ENCODE results near the gene LPP. TPM values are rescaled to one million over a fixed set of nuclear protein-coding genes. Genes with fewer than 3 reads are reported as not detected.

LPP gene
- total and polyA plus RNA-seq, 8 donors = 4.9 to 84.4 (median 45.9) TPM

DNA sequence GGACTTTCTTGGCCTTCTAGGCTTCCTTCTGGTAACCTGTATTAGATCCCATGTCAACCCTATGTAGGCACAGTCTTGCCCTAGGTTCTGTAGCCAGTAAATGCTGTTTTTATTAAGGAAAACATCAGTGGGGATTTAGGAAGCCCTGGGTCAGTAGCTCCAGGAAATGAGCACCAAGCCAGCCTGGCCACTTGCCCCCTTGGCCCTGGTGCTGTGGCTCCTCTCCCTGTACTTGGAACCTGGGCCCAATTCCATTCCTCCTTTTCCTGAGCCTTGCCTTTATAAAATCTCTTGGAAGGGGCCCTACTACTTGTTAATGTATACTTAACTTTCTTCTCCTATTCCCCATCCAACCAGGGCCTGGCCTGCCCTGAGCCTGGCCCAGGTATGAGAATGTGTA, 774.0 kb downstream of the LPP start:
- Histone ChIP-seq H3K9me3 (no peaks in the 10 kb centered on the region), H3K27ac (no peak overlapping the region), H3K4me1 (no peaks in the 10 kb centered on the region), H3K4me3 (no peak overlapping the region), H3K36me3 (no peaks in the 10 kb centered on the region), H3K27me3 (no peaks in the 10 kb centered on the region)
- DNase-seq (no peak), FAIRE-seq (no peak), ATAC-seq (no peak)
- intact Hi-C loops (cut with DNase I) = no loop called here
- TF ChIP-seq, protein P1, sequence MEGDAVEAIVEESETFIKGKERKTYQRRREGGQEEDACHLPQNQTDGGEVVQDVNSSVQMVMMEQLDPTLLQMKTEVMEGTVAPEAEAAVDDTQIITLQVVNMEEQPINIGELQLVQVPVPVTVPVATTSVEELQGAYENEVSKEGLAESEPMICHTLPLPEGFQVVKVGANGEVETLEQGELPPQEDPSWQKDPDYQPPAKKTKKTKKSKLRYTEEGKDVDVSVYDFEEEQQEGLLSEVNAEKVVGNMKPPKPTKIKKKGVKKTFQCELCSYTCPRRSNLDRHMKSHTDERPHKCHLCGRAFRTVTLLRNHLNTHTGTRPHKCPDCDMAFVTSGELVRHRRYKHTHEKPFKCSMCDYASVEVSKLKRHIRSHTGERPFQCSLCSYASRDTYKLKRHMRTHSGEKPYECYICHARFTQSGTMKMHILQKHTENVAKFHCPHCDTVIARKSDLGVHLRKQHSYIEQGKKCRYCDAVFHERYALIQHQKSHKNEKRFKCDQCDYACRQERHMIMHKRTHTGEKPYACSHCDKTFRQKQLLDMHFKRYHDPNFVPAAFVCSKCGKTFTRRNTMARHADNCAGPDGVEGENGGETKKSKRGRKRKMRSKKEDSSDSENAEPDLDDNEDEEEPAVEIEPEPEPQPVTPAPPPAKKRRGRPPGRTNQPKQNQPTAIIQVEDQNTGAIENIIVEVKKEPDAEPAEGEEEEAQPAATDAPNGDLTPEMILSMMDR (IDR thresholded peaks at IDR 0.05) = no peak

DNA sequence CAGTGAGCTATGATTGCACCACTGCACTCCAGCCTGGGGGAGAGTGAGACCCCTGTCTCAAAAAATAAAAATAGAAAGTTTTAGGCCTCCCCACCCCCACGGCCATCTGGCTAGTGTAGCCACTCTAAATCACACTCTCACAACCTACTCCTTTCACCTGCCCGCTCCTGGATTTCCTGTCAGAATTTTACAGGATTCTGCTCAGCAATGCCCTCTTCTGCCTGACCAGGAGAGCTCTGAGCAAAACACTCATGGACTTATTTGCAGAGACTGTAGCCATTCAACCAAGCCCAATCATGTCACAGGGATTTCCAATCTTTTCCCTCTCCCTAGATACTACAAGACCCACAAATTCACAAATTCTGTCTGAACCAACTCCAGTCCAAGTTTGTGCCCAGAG, 775.2 kb downstream of the LPP start:
- DNase-seq (peak in 3 of 6 donors; percentile 25 to 51 (median 35)), FAIRE-seq (no peak), ATAC-seq (peak; percentile 77 to 96 (median 90))
- intact Hi-C loops (cut with DNase I) = no loop called here
- Histone ChIP-seq H3K9me3 (no peaks in the 10 kb centered on the region), H3K4me1 (no peaks in the 10 kb centered on the region), H3K4me3 (no peak overlapping the region), H3K27ac (no peak overlapping the region), H3K36me3 (no peaks in the 10 kb centered on the region), H3K27me3 (no peaks in the 10 kb centered on the region)
- 17 to 26% methylated on average over 2 of the region's 2 CpGs for WGBS, 2 donors
- TF ChIP-seq, protein P1 (IDR thresholded peaks at IDR 0.05) = peak in 1 of 4 donors; percentile 19

DNA sequence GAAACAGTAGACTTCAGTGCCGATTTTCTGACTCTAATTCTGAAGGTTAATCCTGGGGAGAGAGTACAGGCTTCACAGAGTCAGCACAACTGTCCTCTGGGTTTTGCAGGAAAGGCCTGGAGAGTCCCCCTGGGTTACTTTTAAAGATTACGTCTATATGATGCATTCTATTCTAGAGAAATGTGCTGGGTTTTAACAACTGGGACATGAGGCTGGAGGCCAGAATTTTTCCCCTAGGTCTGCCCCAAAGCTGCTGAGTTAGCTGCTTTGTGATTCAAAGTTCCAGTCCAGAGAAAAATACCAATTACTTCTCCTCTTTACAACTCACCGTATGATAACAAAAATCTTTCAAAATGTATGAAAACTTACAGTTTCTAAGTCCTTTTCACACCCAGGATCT, 777.1 kb downstream of the LPP start:
- no peak overlapping the region for H3K27ac ChIP-seq
- no peak for FAIRE-seq
- WGBS, 2 donors = 55 to 60% methylated on average over 3 of the region's 3 CpGs
- DNase-seq = no peak
- TF ChIP-seq, protein P1 (IDR thresholded peaks at IDR 0.05) = no peak
- H3K36me3 ChIP-seq = no peaks in the 10 kb centered on the region
- H3K4me3 ChIP-seq = no peak overlapping the region
- no peaks in the 10 kb centered on the region for H3K9me3 ChIP-seq
- ATAC-seq = no peak
- no peaks in the 10 kb centered on the region for H3K27me3 ChIP-seq
- no peaks in the 10 kb centered on the region for H3K4me1 ChIP-seq
- intact Hi-C loops (cut with DNase I) = no loop called here

DNA sequence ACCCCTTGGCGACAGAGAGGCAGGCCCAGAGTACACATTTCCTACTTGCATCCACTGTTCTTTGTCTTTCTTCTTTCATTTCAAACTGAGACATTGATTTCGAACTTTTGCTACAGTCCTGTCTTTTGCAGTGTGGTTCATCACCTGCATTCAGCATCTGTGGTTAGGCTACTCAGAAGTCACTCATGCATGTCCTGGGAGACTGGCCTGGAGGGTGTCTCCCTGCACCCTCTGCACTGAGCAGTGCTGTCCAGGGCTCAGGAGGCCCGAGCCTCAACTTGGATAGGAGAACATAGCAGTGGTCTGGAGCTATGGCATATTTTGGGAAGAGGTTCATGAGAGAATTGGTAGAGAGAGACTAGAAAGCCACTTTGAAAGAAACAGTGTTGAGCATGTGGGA, 777.6 kb downstream of the LPP start:
- Histone ChIP-seq H3K4me1 (no peaks in the 10 kb centered on the region), H3K36me3 (no peaks in the 10 kb centered on the region), H3K9me3 (no peaks in the 10 kb centered on the region), H3K27me3 (no peaks in the 10 kb centered on the region), H3K27ac (no peak overlapping the region), H3K4me3 (no peak overlapping the region)
- intact Hi-C loops (cut with DNase I) = no loop called here
- ATAC-seq = no peak
- TF ChIP-seq, protein P1 (IDR thresholded peaks at IDR 0.05) = no peak
- no peak for FAIRE-seq
- DNase-seq = no peak
- 74 to 86% methylated on average over 3 of the region's 3 CpGs for WGBS, 2 donors

DNA sequence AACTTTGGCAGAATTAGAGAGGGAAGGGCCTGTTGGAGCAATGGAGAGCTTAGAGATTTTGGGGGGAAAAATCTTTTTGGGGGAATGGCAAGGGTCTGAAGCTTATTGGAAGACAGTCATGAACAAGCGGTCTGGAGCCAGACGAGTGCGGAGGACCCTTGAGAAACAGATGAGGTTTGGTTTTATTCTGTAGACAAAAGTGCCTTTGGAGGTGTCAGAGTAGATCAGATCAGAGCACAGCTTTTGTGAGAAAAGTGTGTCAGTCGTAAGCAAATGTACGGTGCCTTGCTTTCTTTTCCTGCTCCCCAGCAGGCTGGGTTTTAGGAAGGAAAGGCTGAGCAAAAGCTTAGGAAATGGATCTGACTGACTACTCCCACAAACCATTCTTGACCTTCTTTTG, 781.0 kb downstream of the LPP start:
- TF ChIP-seq, protein P1 (IDR thresholded peaks at IDR 0.05) = no peak
- intact Hi-C loops (cut with DNase I) = no loop called here
- H3K27me3 ChIP-seq = no peaks in the 10 kb centered on the region
- no peaks in the 10 kb centered on the region for H3K36me3 ChIP-seq
- H3K27ac ChIP-seq = no peak overlapping the region
- no peak overlapping the region for H3K4me3 ChIP-seq
- FAIRE-seq (no peak), ATAC-seq (no peak), DNase-seq (no peak)
- H3K9me3 ChIP-seq = no peaks in the 10 kb centered on the region
- WGBS, 2 donors = 95 to 98% methylated on average over 5 of the region's 5 CpGs
- no peaks in the 10 kb centered on the region for H3K4me1 ChIP-seq
